HG03060 (cell line): ENCODE data around the gene TTC33.
"Not testable (repeated sequence)": the region's sequence is repeated elsewhere in the genome, so short reads cannot be mapped to it uniquely, and the experiment has no call there.

ENCODE experiments used
- ATAC-seq: cut with Tn5 transposase; IDR thresholded peaks from one replicate; pipeline ENCODE4 v1.9.1; 2021; ENCODE audit warnings: low read depth, moderate number of reproducible peaks; ENCODE audit not compliant: unreplicated experiment

Gene TTC33

DNA sequence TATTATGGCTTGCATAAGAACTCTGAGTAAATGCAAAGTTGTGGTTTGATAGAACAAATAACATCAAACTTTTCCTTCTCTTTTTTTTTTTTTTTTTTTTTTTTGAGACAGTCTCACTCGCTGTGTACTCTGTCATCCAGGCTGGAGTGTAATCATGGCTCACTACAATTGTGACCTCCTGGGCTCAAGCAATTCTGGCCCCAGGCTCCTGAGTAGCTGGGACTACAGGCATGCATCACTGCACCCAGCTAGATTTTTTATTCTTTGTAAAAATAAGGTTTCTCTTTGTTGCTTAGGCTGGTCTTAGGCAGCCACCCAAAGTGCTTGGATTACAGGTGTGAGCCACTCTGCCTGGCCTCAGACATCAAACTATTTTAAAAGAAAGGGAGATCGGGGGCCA, 95.0 kb downstream of the TTC33 start:
- no peak for ATAC-seq

GRCh38 chr5:40656766-40657165, 99.0 kb downstream of the TTC33 start:
- no peak for ATAC-seq

DNA sequence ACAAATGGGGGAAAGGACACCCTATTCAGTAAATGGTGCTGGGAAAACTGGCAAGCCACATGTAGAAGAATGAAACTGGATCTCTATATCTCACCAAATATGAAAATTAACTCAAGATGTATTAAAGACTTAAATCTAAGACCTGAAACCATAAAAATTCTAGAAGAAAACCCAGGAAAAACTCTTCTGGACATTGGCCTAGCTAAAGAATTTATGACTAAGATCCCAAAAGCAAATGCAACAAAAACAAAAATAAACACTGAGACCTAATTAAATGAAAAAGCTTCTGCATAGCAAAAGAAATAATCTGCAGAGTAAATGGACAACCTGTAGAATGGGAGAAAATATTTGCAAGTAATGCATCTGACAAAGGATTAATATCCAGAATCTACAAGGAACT, 99.7 kb downstream of the TTC33 start:
- not testable (repeated sequence) for ATAC-seq

DNA sequence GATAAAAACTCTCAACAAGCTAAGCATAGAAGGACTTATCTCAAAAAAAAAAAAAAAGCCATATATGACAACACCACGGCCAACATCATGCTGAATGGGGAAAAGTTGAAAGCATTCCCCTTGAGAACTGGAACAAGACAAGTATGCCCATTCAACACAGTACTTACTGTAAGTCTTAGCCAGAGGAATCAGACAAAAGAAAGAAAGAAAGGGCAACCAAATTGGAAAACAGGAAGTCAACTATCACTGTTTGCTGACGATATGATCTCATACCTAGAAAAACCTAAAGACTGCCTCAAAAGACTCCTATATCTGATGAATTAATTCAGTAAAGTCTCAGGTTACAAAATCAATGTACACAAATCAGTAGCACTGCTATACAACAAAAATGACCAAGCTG, 100.6 kb downstream of the TTC33 start:
- no peak for ATAC-seq

- ATAC-seq: no peak
Measured at GRCh38 chr5:40654377-40654991, 101.3 kb downstream of the TTC33 start.

- ATAC-seq: no peak
Measured at GRCh38 chr5:40653221-40654022, 102.3 kb downstream of the TTC33 start.

GRCh38 chr5:40652441-40653220, 103.1 kb downstream of the TTC33 start:
- no peak for ATAC-seq

DNA sequence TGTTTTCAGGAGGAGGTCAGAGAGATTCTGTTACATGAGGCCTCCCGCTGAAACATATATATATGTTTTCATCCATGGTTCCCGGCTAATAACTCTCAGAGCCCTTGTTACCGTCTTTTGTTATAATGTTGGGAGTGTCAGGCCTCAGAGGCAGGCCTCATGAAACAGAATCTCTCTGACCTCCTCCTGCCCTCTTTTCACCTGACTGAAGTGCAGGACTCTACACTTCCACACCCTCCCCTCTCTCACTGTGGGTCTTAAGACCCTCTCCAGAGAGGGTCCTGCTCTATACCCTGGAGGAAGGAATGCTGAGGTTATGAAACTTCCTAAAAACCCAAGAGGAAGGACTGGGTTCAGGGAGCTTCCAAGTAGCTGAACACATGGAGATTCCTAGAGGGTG, 104.6 kb downstream of the TTC33 start:
- ATAC-seq: no peak

GRCh38 chr5:40649463-40650030, 106.2 kb downstream of the TTC33 start:
- ATAC-seq: no peak

GRCh38 chr5:40648150-40648549, 107.6 kb downstream of the TTC33 start:
- ATAC-seq: no peak

DNA sequence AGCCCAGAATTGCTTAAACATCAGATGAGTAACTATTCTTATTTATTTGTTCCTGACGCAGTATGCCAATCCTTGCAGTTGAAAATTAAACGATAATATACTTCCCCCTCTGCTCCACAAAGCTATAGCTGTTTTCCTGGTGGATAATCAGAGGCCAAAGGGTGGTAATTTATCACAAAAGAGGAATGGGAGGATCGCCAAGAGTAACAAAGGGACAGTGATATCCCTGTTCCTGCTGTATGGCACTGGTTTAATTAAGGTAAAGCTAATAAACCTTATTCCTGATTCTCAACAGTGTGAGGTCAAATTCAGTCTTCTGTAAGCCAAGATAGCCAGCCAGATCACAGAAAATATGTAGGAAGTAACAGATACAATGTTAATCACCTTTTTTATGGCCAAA, 109.5 kb downstream of the TTC33 start:
- ATAC-seq: no peak

GRCh38 chr5:40639531-40639930, 116.2 kb downstream of the TTC33 start:
- not testable (repeated sequence) for ATAC-seq

- no peak for ATAC-seq
Measured at GRCh38 chr5:40634593-40634992, 121.2 kb downstream of the TTC33 start.

GRCh38 chr5:40634154-40634553, 121.6 kb downstream of the TTC33 start:
- no peak for ATAC-seq

DNA sequence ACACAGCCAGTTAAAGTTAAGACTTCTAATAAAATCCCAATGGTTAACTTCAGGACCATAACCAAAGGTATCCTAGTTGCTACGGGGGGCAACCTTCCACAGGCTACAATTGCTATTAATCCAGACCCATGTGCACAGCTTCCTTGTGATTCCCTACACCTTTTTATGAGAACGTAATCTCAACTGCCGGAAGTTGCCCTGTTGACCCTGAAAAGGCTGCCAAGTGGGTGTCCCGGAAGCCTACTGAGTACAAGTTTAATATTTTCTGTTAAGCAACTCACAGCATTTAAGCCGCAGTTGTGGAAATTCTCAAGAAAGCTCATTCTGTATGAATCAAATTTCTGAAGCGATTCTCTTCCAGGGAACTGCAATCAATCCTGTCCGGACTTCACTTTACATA, 124.5 kb downstream of the TTC33 start:
- no peak for ATAC-seq

GRCh38 chr5:40630126-40630525, 125.6 kb downstream of the TTC33 start:
- no peak for ATAC-seq

GRCh38 chr5:40628407-40628806, 127.4 kb downstream of the TTC33 start:
- ATAC-seq: no peak

DNA sequence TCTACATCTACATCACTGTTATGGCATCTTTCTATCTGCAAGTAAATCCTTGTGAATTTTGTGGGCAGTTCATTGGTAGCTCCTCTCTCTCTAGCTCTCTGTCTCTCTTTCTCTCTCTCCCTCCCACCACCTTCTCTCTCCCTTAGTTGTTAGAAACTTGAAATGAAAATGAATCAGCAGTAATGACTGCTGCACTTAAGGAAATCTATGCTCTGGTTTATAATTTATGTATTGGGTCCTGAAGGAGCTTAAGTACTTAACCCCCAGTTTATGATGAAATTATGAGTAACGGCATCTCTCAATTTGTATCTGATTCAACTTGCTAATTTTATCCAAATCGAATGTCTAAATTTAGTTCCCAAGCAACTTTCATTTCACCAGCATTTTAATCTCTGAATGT, 128.1 kb downstream of the TTC33 start:
- no peak for ATAC-seq

- ATAC-seq: no peak
Measured at GRCh38 chr5:40626801-40627200, 129.0 kb downstream of the TTC33 start.

- no peak for ATAC-seq
Measured at GRCh38 chr5:40623480-40624420, 132.0 kb downstream of the TTC33 start.
